ENCODE results near the gene CARS2.

DNA sequence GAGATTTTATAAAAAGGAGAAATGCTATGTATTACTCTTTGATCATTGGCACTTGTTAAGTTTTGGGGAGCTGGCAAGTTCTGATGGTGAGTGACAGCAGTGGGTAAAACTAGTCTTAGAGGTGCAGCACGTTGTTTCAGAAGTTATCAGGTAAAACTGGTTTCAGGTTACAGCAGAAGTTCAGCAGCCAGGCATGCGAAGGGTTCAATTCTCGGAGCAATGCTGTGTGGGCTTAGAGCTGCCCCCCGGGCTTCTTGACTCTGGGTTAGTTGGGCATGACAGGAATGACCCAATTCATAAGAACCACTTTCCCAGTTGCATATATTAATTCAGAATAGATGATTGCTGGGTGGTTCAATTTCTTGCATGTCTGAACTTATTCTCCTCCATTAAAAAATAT lies 42.4 kb upstream of the CARS2 start:
- TF ChIP-seq JUN (IDR thresholded peaks at IDR 0.05; ENCODE audit: borderline replicate concordance, insufficient read depth, insufficient read length, low read depth) (no peak), EZH2 (IDR thresholded peaks at IDR 0.05; ENCODE audit: borderline replicate concordance, low read depth, low read length, severe bottlenecking) (no peak), POLR2A (IDR thresholded peaks at IDR 0.05; ENCODE audit: low read depth, low read length) (no peak), POLR2AphosphoS5 (IDR thresholded peaks at IDR 0.05; ENCODE audit: insufficient read depth, low read depth, low read length) (no peak)
- TF ChIP-seq, protein P1, sequence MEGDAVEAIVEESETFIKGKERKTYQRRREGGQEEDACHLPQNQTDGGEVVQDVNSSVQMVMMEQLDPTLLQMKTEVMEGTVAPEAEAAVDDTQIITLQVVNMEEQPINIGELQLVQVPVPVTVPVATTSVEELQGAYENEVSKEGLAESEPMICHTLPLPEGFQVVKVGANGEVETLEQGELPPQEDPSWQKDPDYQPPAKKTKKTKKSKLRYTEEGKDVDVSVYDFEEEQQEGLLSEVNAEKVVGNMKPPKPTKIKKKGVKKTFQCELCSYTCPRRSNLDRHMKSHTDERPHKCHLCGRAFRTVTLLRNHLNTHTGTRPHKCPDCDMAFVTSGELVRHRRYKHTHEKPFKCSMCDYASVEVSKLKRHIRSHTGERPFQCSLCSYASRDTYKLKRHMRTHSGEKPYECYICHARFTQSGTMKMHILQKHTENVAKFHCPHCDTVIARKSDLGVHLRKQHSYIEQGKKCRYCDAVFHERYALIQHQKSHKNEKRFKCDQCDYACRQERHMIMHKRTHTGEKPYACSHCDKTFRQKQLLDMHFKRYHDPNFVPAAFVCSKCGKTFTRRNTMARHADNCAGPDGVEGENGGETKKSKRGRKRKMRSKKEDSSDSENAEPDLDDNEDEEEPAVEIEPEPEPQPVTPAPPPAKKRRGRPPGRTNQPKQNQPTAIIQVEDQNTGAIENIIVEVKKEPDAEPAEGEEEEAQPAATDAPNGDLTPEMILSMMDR (IDR thresholded peaks at IDR 0.05; ENCODE audit: extremely low read depth in 1 of 2, insufficient read depth in 1 of 2, low read depth in 1 of 2, low read length in 2 of 2): no peak
